ENCODE measurements around the gene HEBP1.

The HEBP1 gene

DNA sequence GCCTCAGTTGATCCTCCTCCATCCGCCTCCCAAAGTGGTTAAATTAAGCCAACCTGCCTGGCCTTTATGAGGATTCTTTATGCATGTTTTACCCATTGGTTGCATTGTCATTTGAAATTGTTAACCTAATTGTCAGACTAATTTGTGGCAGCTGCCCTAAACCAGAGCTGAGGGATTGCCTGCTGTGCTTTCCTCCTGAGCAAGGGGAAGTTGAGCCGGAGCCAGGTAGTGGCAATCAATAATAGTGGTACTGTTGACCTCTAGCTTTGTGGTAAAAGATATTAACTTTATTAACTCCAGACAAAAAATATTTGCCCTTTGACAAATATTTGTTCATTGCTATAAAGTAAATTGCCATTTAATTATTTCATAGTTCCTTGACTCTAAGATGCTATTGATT is 5.6 kb upstream of the HEBP1 start:
- DNase-seq (ENCODE audit: low spot score) = no peak
- TF ChIP-seq, protein P1, sequence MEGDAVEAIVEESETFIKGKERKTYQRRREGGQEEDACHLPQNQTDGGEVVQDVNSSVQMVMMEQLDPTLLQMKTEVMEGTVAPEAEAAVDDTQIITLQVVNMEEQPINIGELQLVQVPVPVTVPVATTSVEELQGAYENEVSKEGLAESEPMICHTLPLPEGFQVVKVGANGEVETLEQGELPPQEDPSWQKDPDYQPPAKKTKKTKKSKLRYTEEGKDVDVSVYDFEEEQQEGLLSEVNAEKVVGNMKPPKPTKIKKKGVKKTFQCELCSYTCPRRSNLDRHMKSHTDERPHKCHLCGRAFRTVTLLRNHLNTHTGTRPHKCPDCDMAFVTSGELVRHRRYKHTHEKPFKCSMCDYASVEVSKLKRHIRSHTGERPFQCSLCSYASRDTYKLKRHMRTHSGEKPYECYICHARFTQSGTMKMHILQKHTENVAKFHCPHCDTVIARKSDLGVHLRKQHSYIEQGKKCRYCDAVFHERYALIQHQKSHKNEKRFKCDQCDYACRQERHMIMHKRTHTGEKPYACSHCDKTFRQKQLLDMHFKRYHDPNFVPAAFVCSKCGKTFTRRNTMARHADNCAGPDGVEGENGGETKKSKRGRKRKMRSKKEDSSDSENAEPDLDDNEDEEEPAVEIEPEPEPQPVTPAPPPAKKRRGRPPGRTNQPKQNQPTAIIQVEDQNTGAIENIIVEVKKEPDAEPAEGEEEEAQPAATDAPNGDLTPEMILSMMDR (IDR thresholded peaks at IDR 0.05; ENCODE audit: borderline replicate concordance, control extremely low read depth, extremely low read depth, insufficient read depth, missing control alignments) = no peak
- in situ Hi-C loops (cut with MboI; ENCODE audit: low sequenced_read_pairs, unreplicated experiment) = no loop called here

DNA sequence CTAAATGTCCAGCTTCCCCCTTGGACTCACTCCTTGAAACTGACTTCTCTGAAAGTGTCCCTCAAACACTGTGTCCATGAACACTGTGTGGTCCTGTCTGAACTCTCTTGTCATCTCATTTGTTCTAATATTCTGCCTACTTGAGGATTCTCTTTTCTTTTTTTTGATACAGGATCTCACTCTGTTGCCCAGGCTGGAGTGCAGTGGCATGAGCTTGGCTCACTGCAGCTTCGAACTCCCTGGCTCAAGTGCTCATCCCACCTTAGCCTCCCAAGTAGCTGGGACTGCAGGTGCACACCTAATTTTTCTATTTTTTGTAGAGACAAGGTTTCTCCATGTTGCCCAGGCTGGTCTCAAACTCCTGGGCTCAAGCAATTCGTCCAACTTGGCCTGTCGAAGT is 4.9 kb upstream of the HEBP1 start:
- TF ChIP-seq, protein P1 (IDR thresholded peaks at IDR 0.05; ENCODE audit: borderline replicate concordance, control extremely low read depth, extremely low read depth, insufficient read depth, missing control alignments) = no peak
- DNase-seq (ENCODE audit: low spot score) = no peak
- in situ Hi-C loops (cut with MboI; ENCODE audit: low sequenced_read_pairs, unreplicated experiment) = no loop called here

DNA sequence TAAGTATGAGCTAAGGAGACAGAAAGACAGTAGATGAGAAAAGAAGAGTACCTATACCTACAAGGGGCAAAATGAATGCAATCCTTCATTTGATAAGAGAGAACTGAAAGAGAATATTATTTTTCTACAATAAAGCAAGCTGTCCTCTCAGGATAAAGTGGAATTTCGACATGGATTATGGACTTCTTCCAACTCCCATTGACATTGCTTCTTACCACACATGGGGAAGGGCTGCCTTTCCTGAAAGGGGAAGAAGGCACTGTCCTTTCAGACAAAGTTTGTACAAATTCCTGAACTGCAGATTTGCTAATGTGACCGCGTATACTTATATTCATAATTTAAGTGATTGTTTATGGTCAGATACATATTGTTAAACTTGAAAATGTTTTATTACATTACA is 4.3 kb upstream of the HEBP1 start:
- TF ChIP-seq, protein P1 (IDR thresholded peaks at IDR 0.05; ENCODE audit: borderline replicate concordance, control extremely low read depth, extremely low read depth, insufficient read depth, missing control alignments) = no peak
- in situ Hi-C loops (cut with MboI; ENCODE audit: low sequenced_read_pairs, unreplicated experiment) = no loop called here
- DNase-seq (ENCODE audit: low spot score) = no peak

DNA sequence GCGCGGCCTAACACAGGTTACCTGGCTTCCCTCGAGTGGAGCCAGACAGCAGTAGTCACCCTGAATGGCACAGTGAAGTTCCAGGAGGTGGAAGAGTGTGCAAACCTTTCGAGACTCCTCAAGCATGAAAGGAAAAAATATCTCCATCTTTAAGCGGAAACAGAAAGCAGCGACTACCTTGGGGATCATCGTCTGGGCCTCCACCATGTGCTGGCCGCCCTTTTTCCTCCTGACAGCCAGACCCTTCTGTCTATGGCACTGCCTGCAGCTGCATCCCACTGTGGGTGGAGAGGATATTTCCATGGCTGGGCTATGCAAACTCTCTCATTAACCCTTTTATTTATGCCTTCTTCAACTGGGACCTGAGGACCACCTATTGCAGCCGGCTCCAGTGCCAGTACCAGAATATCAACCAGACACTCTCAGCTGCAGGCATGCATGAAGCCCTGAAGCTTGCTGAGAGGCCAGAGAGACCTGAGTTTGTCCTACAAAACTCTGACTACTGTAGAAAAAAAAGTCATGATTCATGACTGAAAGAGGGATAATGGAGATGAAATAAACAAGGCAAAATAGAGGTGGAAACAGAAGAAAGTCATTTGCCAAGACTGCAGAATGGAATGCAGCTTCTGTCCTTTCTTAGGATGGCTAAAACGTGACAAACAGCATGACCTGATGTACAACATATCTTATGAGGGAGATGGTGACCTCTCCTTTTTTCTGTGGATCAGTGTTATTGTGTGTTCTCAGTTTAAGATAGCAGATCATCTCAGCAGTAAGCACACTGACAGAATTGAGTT is 2.4 kb upstream of the HEBP1 start:
- DNase-seq (ENCODE audit: low spot score) = no peak
- in situ Hi-C loops (cut with MboI; ENCODE audit: low sequenced_read_pairs, unreplicated experiment) = no loop called here
- TF ChIP-seq, protein P1 (IDR thresholded peaks at IDR 0.05; ENCODE audit: borderline replicate concordance, control extremely low read depth, extremely low read depth, insufficient read depth, missing control alignments) = no peak

DNA sequence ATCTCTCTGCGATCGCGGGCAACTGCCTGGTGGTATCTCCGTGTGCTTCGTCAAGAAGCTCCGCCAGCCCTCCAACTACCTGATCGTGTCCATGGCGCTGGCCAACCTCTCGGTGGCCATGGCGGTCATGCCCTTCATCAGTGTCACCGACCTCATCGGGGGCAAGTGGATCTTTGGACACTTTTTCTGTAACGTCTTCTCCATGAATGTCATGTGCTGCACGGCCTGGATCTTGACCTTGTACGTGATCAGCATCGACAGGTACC is 1.6 kb upstream of the HEBP1 start:
- DNase-seq (ENCODE audit: low spot score) = no peak
- TF ChIP-seq, protein P1 (IDR thresholded peaks at IDR 0.05; ENCODE audit: borderline replicate concordance, control extremely low read depth, extremely low read depth, insufficient read depth, missing control alignments) = no peak
- in situ Hi-C loops (cut with MboI; ENCODE audit: low sequenced_read_pairs, unreplicated experiment) = no loop called here

DNA sequence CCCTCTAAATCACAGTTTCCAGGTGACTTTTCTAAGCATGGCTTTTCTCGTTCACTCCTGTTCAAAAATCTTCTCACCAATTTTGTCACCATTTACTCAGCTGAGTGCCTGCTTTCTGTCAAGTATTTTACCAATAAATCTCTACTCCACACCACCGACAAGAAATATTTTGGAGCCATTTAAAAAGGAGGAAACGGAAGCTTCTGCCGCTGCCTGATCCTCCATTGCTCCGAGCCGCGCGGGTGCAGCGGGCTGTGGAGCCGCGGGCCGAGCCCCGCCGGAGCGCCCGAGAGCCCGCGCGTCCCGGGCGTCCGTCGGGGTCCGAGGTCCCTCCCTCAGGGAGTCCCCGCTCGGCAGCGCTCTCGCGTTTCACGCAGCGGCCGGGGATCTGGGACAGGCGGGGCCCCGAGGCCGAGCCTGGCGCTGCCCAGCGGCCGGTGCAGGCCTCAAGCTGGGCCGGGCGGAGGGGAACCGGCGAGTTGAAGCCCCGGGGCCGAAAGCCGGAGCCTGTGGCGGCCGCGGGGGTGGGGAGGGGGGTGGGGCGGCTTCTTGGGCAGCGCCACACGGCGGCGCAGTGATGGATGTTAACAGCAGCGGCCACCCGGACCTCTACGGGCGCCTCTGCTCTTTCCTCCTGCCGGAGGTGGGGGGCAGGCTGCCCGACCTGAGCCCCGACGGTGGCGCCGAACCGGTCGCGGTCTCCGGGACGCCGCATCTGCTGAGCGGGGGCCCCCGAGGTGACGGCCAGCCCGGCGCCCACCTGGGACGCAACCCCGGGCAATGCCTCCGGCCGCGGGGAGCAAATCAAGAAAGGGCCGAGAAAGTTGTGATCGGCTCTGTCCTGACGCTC is 1.1 kb upstream of the HEBP1 start:
- DNase-seq (ENCODE audit: low spot score) = peak; percentile 77
- TF ChIP-seq, protein P1 (IDR thresholded peaks at IDR 0.05; ENCODE audit: borderline replicate concordance, control extremely low read depth, extremely low read depth, insufficient read depth, missing control alignments) = no peak
- in situ Hi-C loops (cut with MboI; ENCODE audit: low sequenced_read_pairs, unreplicated experiment) = no loop called here

Measured in GM13976 (cell line).